ENCODE measurements around the gene PRRG4. TPM values are rescaled to one million over a fixed set of nuclear protein-coding genes. Genes with fewer than 3 reads are reported as not detected.

The PRRG4 gene
- total and polyA plus RNA-seq, 12 donors, result 0.08 to 1.3 (median 0.32) TPM; not detected in 1

DNA sequence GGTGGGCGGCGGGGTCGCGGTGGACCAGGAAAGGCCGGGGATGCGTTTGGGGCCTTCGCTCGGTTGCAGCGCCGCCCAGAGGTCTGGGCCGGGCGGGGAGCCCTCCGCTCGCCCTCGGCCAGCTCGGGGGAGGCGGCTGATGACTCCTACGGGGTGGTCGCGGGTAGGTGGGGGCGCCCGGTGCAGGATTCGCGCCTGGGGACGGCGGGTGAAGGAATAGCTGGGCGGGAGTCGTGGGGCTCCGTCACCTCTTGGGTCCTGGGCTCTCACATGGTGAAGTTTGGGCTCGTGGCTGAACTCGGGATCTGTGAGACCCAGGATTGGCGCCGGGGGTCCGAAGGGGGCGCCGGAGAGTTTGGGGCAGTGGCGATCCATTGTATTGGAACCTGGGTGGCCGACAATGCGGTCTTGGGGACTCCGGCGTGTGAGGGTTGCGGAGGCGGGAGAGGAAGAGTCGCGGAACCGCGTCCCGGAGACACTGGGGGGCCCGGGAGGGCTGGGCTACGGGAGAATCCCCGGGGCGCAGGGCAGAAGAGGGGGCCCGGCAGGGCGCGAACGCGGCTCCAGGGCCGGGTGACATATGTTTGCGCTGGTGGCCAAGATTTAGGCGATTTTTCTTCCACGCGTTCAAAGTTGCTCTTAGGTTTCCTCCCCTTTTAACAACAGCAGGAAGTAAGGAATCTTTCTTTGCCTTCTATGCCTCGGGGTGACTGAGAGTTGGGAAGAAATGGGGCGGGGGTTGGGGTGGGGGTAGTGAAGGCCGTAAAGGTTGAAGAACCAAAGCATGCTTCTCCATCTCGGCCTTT lies 63.8 kb downstream of the PRRG4 start:
- Histone ChIP-seq H3K27me3 (no peaks in the 10 kb centered on the region), H3K27ac (peak overlapping the region; percentile 88 to 98 (median 95)), H3K36me3 (peaks cover 0 to under 1% (median 0%) of the 10 kb centered on the region in 9 donors), H3K4me1 (peaks cover 2 to 34% (median 19%) of the 10 kb centered on the region in 9 donors), H3K9me3 (no peaks in the 10 kb centered on the region), H3K4me3 (peak overlapping the region; percentile 84 to 99 (median 94))
- 1% methylated on average over 66 of the region's 66 CpGs for WGBS, 2 donors
- ATAC-seq (peak; percentile 39 to 78 (median 66)), DNase-seq (peak; percentile 30 to 40)
- intact Hi-C loops (cut with DNase I), result loop anchor here in 3 of 10 donors (5.0 to 10.0 kb wide), 2 partner anchors 144 to 151 kb away; partner anchors contain the start of gene TCP11L1 (in 1 of the 3)
- TF ChIP-seq, protein P1, sequence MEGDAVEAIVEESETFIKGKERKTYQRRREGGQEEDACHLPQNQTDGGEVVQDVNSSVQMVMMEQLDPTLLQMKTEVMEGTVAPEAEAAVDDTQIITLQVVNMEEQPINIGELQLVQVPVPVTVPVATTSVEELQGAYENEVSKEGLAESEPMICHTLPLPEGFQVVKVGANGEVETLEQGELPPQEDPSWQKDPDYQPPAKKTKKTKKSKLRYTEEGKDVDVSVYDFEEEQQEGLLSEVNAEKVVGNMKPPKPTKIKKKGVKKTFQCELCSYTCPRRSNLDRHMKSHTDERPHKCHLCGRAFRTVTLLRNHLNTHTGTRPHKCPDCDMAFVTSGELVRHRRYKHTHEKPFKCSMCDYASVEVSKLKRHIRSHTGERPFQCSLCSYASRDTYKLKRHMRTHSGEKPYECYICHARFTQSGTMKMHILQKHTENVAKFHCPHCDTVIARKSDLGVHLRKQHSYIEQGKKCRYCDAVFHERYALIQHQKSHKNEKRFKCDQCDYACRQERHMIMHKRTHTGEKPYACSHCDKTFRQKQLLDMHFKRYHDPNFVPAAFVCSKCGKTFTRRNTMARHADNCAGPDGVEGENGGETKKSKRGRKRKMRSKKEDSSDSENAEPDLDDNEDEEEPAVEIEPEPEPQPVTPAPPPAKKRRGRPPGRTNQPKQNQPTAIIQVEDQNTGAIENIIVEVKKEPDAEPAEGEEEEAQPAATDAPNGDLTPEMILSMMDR (IDR thresholded peaks at IDR 0.05), result peak in 8 of 9 donors; percentile 17 to 69 (median 47)

GRCh38 chr11:32894149-32894827 lies 64.6 kb downstream of the PRRG4 start:
- H3K27ac ChIP-seq, result peak overlapping the region in 8 of 10 donors; percentile 92 to 98 (median 96)
- no peak for DNase-seq
- peak in 7 of 8 donors; percentile 12 to 65 (median 53) for ATAC-seq
- 4 to 6% methylated on average over 14 of the region's 14 CpGs for WGBS, 2 donors
- H3K27me3 ChIP-seq, result no peaks in the 10 kb centered on the region
- no peaks in the 10 kb centered on the region for H3K9me3 ChIP-seq
- H3K4me3 ChIP-seq, result peak overlapping the region; percentile 84 to 99 (median 94)
- peaks cover 2 to 38% (median 19%) of the 10 kb centered on the region in 9 donors for H3K4me1 ChIP-seq
- H3K36me3 ChIP-seq, result peaks cover 0 to 8% (median 0%) of the 10 kb centered on the region in 9 donors
- TF ChIP-seq, protein P1 (IDR thresholded peaks at IDR 0.05), result no peak
- intact Hi-C loops (cut with DNase I), result loop anchor here in 3 of 10 donors (5.0 to 10.0 kb wide), 2 partner anchors 143 to 151 kb away; partner anchors contain the start of gene TCP11L1 (in 1 of the 3)

DNA sequence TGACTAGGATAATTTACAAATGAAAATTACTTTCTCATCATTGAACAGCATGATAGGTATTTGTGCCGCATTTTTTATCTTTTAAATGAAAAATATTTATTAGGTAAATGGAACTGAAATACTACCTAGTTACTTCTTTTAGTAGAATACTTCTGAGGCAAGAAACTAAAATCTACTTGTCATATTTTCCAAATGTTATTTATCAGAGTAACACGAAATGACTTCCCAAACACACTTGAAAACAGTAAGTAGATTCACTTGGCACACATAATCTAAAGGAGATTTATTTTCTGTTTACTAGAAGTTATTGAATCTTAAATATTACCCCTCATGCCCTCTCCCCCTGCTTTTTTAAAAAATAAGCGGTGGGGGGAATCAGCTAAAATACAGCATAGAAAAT lies 65.2 kb downstream of the PRRG4 start:
- H3K4me3 ChIP-seq, result peak overlapping the region in 2 of 10 donors; percentile 84 to 99
- H3K4me1 ChIP-seq, result peaks cover 2 to 44% (median 19%) of the 10 kb centered on the region in 9 donors
- no peaks in the 10 kb centered on the region for H3K9me3 ChIP-seq
- DNase-seq (no peak), ATAC-seq (no peak)
- TF ChIP-seq, protein P1 (IDR thresholded peaks at IDR 0.05), result no peak
- WGBS, 2 donors, result 77 to 78% methylated on average over 3 of the region's 3 CpGs
- intact Hi-C loops (cut with DNase I), result loop anchor here in 3 of 10 donors (5.0 to 10.0 kb wide), 2 partner anchors 142 to 150 kb away; partner anchors contain the start of gene TCP11L1 (in 1 of the 3)
- peaks cover 0 to 11% (median 0%) of the 10 kb centered on the region in 9 donors for H3K36me3 ChIP-seq
- no peaks in the 10 kb centered on the region for H3K27me3 ChIP-seq
- peak overlapping the region in 4 of 10 donors; percentile 94 to 98 (median 98) for H3K27ac ChIP-seq

GRCh38 chr11:32895471-32895870 lies 65.7 kb downstream of the PRRG4 start:
- 30 to 35% methylated on average over 1 of the region's 1 CpG for WGBS, 2 donors
- Histone ChIP-seq H3K4me1 (peaks cover 2 to 44% (median 19%) of the 10 kb centered on the region in 9 donors), H3K36me3 (peaks cover 0 to 11% (median 0%) of the 10 kb centered on the region in 9 donors), H3K27ac (no peak overlapping the region), H3K27me3 (no peaks in the 10 kb centered on the region), H3K9me3 (no peaks in the 10 kb centered on the region), H3K4me3 (no peak overlapping the region)
- DNase-seq (no peak), ATAC-seq (no peak)
- TF ChIP-seq, protein P1 (IDR thresholded peaks at IDR 0.05), result no peak
- intact Hi-C loops (cut with DNase I), result loop anchor here in 2 of 10 donors (10.0 kb wide), 1 partner anchor 149 kb away; no protein-coding TSS in a partner anchor

Data from heart right ventricle (tissue), 16 donors.